Endothelial cell of umbilical vein (primary cell): Measurements from ENCODE around the gene EPAS1. TPM values are rescaled to one million over a fixed set of nuclear protein-coding genes. Genes with fewer than 3 reads are reported as not detected.
A peak's percentile ranks its signal among the peaks of the same experiment; 100 is the strongest.

Experiments
- BruUV-seq: library from RNA; stranded (reverse); fragments of 400-500 nt; replicated peaks from 2 replicates; lab custom pipeline; 2021; lab: Mats Ljungman, UMichigan
- CTCF ChIA-PET: fragments of 300-600, 350-600 bp; sonication (Branson Sonifier 250); formaldehyde crosslinking; loops from one replicate; lab custom pipeline; 2021; ENCODE audit warnings: antibody characterized with exemption, inconsistent platforms; lab: Charles Lee
- POLR2A ChIA-PET: fragments of 300-600, 350-600 bp; sonication (Branson Sonifier 250); formaldehyde crosslinking; loops from one replicate; lab custom pipeline; 2021; ENCODE audit warnings: antibody characterized with exemption, inconsistent platforms; lab: Charles Lee
- DNase-seq: peaks from one replicate; pipeline ENCODE4 v3.0.0-alpha.2; 2011; ENCODE audit warnings: low read depth, low spot score
- FAIRE-seq: peaks from 2 replicates; lab custom pipeline; 2011; peaks lifted over from hg19 to GRCh38; lab: Jason Lieb, UNC
- H2AFZ ChIP-seq: 2 replicates; pipeline ENCODE4 v1.6.0; 2012; ENCODE audit warnings: low read depth, low read length, control low read depth, inconsistent platforms
- H3K27ac ChIP-seq: 2 replicates; pipeline ENCODE4 v1.5.1; 2011; ENCODE audit warnings: low read depth, mild to moderate bottlenecking, control low read depth, low read length, moderate library complexity; ENCODE audit not compliant: insufficient read depth
- H3K27me3 ChIP-seq, 2 experiments: 2 replicates each; pipeline versions ENCODE4 v1.6.0 to v1.6.1; 2011; ENCODE audit warnings: low read length in 2 of 2, mixed read lengths in 1 of 2; ENCODE audit not compliant: control insufficient read depth in 2 of 2, insufficient read depth in 2 of 2
- H3K36me3 ChIP-seq, 2 experiments: 2 replicates in 1 of 2; 3 replicates in 1 of 2; pipeline ENCODE4 v1.5.1; 2011; ENCODE audit warnings: low read length in 2 of 2, mild to moderate bottlenecking in 1 of 2, moderate library complexity in 1 of 2; ENCODE audit not compliant: control insufficient read depth in 2 of 2, insufficient read depth in 2 of 2; ENCODE audit errors: extremely low read depth in 1 of 2
- H3K4me1 ChIP-seq: 3 replicates; pipeline ENCODE4 v1.5.1; 2011; ENCODE audit warnings: mild to moderate bottlenecking, low read length; ENCODE audit not compliant: control insufficient read depth, insufficient read depth; ENCODE audit errors: extremely low read depth
- H3K4me2 ChIP-seq: 2 replicates; pipeline ENCODE4 v1.6.1; 2011; ENCODE audit warnings: low read length, control low read depth, mixed read lengths; ENCODE audit not compliant: insufficient read depth
- H3K4me3 ChIP-seq, 3 experiments: fragments of 200-600 bp in 1 of 3; sonication (generic), shearing (Covaris generic) in 1 of 3; replicated peaks in 1 of 3; 2 replicates each; pipeline ENCODE4 v1.5.1; 2011 to 2016; ENCODE audit warnings: control low read depth in 3 of 3, low read length in 3 of 3, mild to moderate bottlenecking in 2 of 3, inconsistent platforms in 1 of 3, low read depth in 1 of 3, moderate library complexity in 1 of 3; ENCODE audit not compliant: insufficient read depth in 1 of 3
- H3K79me2 ChIP-seq: 2 replicates; pipeline ENCODE4 v1.6.0; 2012; ENCODE audit warnings: low read length, inconsistent platforms; ENCODE audit not compliant: control insufficient read depth, insufficient read depth
- H3K9ac ChIP-seq: replicated peaks from 2 replicates; pipeline ENCODE3; 2011; ENCODE audit warnings: low read length, control low read depth; ENCODE audit not compliant: insufficient read depth; ENCODE audit errors: extremely low read depth
- H3K9me1 ChIP-seq: replicated peaks from 3 replicates; pipeline ENCODE4 v1.6.0; 2011; ENCODE audit warnings: mild to moderate bottlenecking, low read length; ENCODE audit not compliant: control insufficient read depth, insufficient read depth; ENCODE audit errors: extremely low read depth
- H3K9me3 ChIP-seq: replicated peaks from 2 replicates; pipeline ENCODE4 v1.5.1; 2012; ENCODE audit warnings: low read length, inconsistent platforms; ENCODE audit not compliant: control insufficient read depth, insufficient read depth
- H4K20me1 ChIP-seq: replicated peaks from 2 replicates; pipeline ENCODE3; 2011; ENCODE audit warnings: mild to moderate bottlenecking, low read length; ENCODE audit not compliant: control insufficient read depth, insufficient read depth; ENCODE audit errors: extremely low read depth
- CTCF ChIP-seq, 2 donors: IDR thresholded peaks; 1 replicate in 1 of 2; 2 replicates in 1 of 2; pipeline ENCODE4 v1.5.1; 2011; ENCODE audit warnings: low read length in 2 of 2, mild to moderate bottlenecking in 2 of 2, moderate library complexity in 2 of 2, control low read depth in 1 of 2, inconsistent platforms in 1 of 2, low read depth in 1 of 2; ENCODE audit not compliant: insufficient read depth in 1 of 2; ENCODE audit errors: extremely low read depth in 1 of 2
- EZH2 ChIP-seq: IDR thresholded peaks from 2 replicates; pipeline ENCODE4 v1.6.1; 2012; ENCODE audit warnings: borderline replicate concordance, low read depth, mild to moderate bottlenecking, moderate library complexity, low read length, inconsistent platforms; ENCODE audit not compliant: severe bottlenecking
- FOS ChIP-seq: IDR thresholded peaks from 2 replicates; pipeline ENCODE4 v1.6.1; 2011; ENCODE audit warnings: mild to moderate bottlenecking, low read length, moderate library complexity, borderline replicate concordance; ENCODE audit not compliant: insufficient read depth
- GATA2 ChIP-seq: IDR thresholded peaks from 2 replicates; pipeline ENCODE4 v1.7.0; 2011; ENCODE audit warnings: low read depth, mild to moderate bottlenecking, moderate library complexity, mixed read lengths, low read length; ENCODE audit not compliant: insufficient read length, insufficient read depth
- JUN ChIP-seq: IDR thresholded peaks from 2 replicates; pipeline ENCODE4 v1.6.1; 2011; ENCODE audit warnings: borderline replicate concordance, low read depth; ENCODE audit not compliant: insufficient read length, insufficient read depth
- MAX ChIP-seq: IDR thresholded peaks from 2 replicates; pipeline ENCODE4 v1.6.1; 2011; ENCODE audit not compliant: insufficient read depth, insufficient read length
- MYC ChIP-seq: IDR thresholded peaks from one replicate; pipeline ENCODE4 v1.6.1; 2011; ENCODE audit warnings: mild to moderate bottlenecking, low read depth, low read length
- POLR2A ChIP-seq: IDR thresholded peaks from 2 replicates; pipeline ENCODE4 v1.6.1; 2012; ENCODE audit warnings: low read depth, mild to moderate bottlenecking, control low read depth, low read length
- POLR2AphosphoS5 ChIP-seq: IDR thresholded peaks from 2 replicates; pipeline ENCODE4 v1.6.1; 2012; ENCODE audit warnings: low read depth, mild to moderate bottlenecking, control low read depth, low read length, moderate library complexity; ENCODE audit not compliant: insufficient read depth
- dilution Hi-C: fragments of 300-500 bp; cut with MboI; formaldehyde crosslinking; loops from one replicate; pipeline ENCODE4 v1.15.0; 2019; ENCODE audit warnings: low sequenced_read_pairs; ENCODE audit not compliant: extremely low pct_ligation_motif_present
- intact Hi-C: fragments of 100-400 bp; cut with micrococcal nuclease; formaldehyde crosslinking; loops from one replicate; pipeline ENCODE4 v1.10.0; 2022
- polyA plus RNA-seq, 4 experiments: library from polyadenylated mRNA; depleted of rRNA in 3 of 4; stranded (reverse) in 3 of 4; unstranded in 1 of 4; fragments of >200 nt; gene quantifications; 2 replicates each; pipeline versions ENCODE4 v1.2.1 to v1.2.3, GENCODE V29; 2011 to 2012; ENCODE audit warnings: missing spikeins in 1 of 4
- total RNA-seq: library from RNA; stranded (reverse); gene quantifications from 2 replicates; pipeline ENCODE4 v1.2.3, GENCODE V29; 2021

EPAS1 gene
- total and polyA plus RNA-seq, 2 donors (not counting 3 experiments of a cell fraction or from before 2014, with no cell fraction given) = 229 to 374 TPM

GRCh38 chr2:46365913-46366667, 68.9 kb downstream of the EPAS1 start:
- Histone ChIP-seq H3K9me1 (no peaks in the 10 kb centered on the region), H3K4me2 (no peak overlapping the region), H3K4me1 (peaks cover 24% of the 10 kb centered on the region), H3K79me2 (no peaks in the 10 kb centered on the region), H3K27me3 (no peaks in the 10 kb centered on the region), H4K20me1 (no peaks in the 10 kb centered on the region), H3K27ac (no peak overlapping the region), H3K9me3 (no peaks in the 10 kb centered on the region), H2AFZ (no peak overlapping the region), H3K36me3 (peaks cover 30 to 52% of the 10 kb centered on the region in 2 experiments), H3K4me3 (no peak overlapping the region), H3K9ac (no peak overlapping the region)
- DNase-seq (no peak), FAIRE-seq (peak; percentile 54)
- ChIA-PET POLR2A (no interaction called here), CTCF (interaction anchor here (1.0 to 3.4 kb wide), 17 partner anchors 10 to 373 kb away, joined by 3 to 26 read pairs (median 4); partner anchors contain the start of gene EPAS1)
- dilution Hi-C loops = no loop called here
- TF ChIP-seq GATA2 (no peak), CTCF (IDR thresholded peaks at IDR 0.05; ENCODE audit: extremely low read depth in 1 of 2, insufficient read depth in 1 of 2, low read depth in 1 of 2, low read length in 2 of 2) (peak; percentile 29 to 34)
- intact Hi-C loops = loop anchor here (1.0 kb wide), 4 partner anchors 66 to 373 kb away; no protein-coding TSS in a partner anchor
- no TSS peak for BruUV-seq

- Histone ChIP-seq H3K4me1 (peaks cover 24% of the 10 kb centered on the region), H3K36me3 (peaks cover 29 to 51% of the 10 kb centered on the region in 2 experiments), H3K27me3 (no peaks in the 10 kb centered on the region), H3K9me3 (no peaks in the 10 kb centered on the region), H3K9me1 (no peaks in the 10 kb centered on the region), H4K20me1 (no peaks in the 10 kb centered on the region), H3K79me2 (no peaks in the 10 kb centered on the region), H3K4me3 (no peak overlapping the region), H3K4me2 (no peak overlapping the region), H3K9ac (no peak overlapping the region), H3K27ac (peak overlapping the region; percentile 24), H2AFZ (no peak overlapping the region)
- peak; percentile 77 for DNase-seq
- POLR2A ChIA-PET = no interaction called here
- CTCF ChIA-PET = interaction anchor here (1.0 to 3.4 kb wide), 18 partner anchors 10 to 374 kb away, joined by 3 to 26 read pairs (median 4); partner anchors contain the start of gene EPAS1
- dilution Hi-C loops = no loop called here
- TF ChIP-seq EZH2 (no peak), MYC (no peak), POLR2A (no peak), CTCF (IDR thresholded peaks at IDR 0.05; ENCODE audit: extremely low read depth in 1 of 2, insufficient read depth in 1 of 2, low read depth in 1 of 2, low read length in 2 of 2) (no peak), FOS (no peak), MAX (no peak), JUN (no peak), GATA2 (no peak), POLR2AphosphoS5 (no peak)
- BruUV-seq = no TSS peak
- FAIRE-seq = no peak
- intact Hi-C loops = no loop called here
Measured at GRCh38 chr2:46366668-46367052, 69.5 kb downstream of the EPAS1 start.
